GM21447 (cell line): ENCODE measurements around the gene CACNA1H.

ENCODE experiments used
- ATAC-seq: cut with Tn5 transposase; IDR thresholded peaks from one replicate; pipeline ENCODE4 v1.9.1; 2021; ENCODE audit not compliant: unreplicated experiment

Gene CACNA1H

DNA sequence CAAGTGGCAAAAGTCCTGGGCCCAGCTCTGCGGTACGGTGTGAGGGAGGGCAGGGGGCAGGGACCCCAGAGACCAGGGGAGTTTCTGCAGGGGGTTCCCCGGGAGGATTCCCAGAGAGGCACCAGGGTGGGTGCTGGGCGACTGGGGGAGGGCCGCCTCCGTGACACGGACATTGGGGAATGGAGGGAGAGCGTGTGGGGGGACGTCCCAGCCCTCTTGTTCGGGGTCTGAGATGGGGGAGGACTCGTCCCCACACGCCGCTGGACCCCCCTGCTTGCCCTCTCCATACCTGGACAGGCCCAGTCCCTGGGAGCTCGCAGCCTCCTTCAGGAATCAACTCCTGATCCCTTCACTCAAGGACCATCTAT, 30.5 kb upstream of the CACNA1H start:
- ATAC-seq: no peak

- ATAC-seq: no peak
Measured at GRCh38 chr16:1123525-1124230, 29.2 kb upstream of the CACNA1H start.

- ATAC-seq: no peak
Measured at GRCh38 chr16:1124291-1124690, 28.6 kb upstream of the CACNA1H start.

GRCh38 chr16:1124795-1125194, 28.1 kb upstream of the CACNA1H start:
- ATAC-seq: no peak

- ATAC-seq: no peak
Measured at GRCh38 chr16:1125471-1125870, 27.4 kb upstream of the CACNA1H start.

GRCh38 chr16:1126044-1126443, 26.9 kb upstream of the CACNA1H start:
- no peak for ATAC-seq

DNA sequence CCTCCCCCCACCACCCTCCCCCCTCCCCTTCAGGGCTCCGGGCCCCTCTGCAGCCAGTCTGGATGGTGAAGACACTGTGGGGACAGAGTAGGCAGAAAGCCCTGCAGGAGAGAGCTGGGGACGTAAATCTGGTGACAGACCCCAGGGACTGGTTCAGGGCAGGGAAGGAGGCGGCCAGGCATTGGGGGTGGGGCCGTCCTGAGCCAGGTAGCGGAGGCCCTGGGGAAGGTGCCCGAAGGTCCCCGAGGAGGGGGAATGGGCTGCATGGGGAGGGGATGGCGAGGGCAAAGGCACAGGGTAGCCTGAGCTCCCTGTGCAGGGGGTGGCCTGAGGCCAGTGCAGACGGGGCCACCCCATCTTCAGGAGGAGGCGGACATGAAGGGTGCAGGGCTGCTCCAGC, 26.3 kb upstream of the CACNA1H start:
- ATAC-seq: no peak

- ATAC-seq: no peak
Measured at GRCh38 chr16:1127101-1127500, 25.8 kb upstream of the CACNA1H start.

DNA sequence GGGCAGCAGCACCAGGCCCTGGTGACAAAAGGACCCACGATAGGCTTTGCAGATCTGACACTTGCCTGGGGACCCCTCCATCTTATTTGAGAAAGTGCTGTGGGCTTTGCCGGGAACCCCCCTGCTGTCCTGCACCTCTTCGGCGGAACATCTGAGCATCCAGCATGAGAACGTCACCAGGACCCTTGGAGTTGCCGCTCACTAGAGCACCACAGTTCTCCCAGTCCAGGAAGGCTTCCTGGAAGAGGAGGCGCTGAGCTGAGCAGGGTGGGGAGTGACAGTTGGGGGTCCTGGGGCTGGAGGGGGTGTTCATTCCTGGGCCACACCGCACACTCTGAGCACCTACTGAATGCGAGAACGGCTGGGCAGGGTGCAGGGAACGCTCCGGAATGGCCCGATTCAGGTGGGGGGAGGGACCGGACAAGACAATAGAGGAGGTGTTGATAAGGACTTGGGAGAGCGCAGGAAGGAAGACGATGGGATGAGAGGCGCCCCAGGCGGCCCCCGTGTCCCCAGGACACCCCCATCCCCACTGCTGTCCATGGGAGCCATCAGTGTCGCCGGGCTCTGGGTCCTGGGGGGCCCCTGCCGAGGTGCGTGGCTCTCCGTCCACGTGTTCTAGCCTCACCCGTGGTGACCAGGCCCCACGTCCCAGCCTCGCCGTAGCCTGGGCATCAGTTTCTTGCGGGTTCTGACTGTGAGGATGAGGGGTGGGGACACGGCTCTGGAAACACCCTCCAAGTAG, 24.8 kb upstream of the CACNA1H start:
- ATAC-seq: no peak

DNA sequence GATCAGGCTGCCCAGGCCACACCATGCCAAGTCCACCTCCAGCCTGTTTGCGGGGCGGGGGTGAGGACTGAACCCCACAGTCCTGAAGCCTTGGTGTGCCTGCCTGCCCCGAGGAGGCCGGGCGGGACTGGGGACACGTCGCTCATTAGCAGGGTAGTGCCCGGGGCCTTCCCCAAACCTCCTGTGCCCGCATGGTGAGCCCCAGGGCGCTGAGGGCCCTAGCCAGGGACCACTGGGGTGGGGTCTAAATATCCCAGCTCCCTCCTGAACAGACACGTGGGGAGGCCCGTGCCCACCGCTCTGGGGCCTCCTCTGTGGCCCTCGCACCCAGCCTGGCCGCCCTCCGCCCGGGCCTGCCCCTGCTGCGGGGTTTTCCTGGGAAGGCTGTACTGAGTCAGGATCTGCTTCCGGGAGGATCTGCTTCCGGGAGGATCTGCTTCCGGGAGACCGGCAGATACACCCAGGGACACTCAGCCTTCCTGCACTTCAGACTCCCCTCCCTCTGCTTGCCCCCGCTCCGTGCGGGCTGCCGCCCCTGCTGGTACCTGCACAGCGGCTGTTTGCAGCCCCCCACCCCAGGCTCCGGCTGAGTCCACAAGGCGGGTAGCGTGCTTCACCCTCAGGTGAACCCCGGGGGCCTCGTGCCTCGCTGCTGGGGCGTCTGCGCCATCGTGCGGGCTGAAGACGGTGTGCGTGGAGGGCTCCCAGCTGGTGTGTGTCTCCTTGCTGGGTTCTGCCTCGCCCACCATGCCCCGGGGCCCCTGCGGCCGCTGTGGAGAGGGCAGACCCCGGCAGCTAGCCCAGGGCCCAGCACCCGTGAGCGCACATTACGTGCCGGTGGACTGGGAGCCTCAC, 23.6 kb upstream of the CACNA1H start:
- no peak for ATAC-seq

DNA sequence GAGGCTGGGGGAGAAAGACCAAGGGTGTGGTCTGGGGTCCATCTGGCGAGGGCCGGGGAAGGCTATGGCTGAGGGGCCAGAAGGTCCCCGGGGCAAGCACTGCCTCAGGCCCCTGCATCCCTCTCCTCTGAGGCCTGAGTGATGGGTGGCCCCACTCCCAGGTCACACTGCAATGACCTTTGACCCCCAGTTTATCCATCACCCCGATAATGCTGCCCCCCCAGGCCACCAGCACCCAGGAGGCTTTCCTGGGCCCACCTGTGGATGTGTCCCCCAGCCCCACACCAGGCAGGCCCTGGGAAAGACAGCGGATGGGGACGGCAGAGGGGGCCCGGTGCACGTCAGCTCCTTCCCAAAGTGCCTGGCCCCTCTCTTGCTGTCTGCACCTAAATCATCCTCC, 22.5 kb upstream of the CACNA1H start:
- no peak for ATAC-seq

- ATAC-seq: no peak
Measured at GRCh38 chr16:1131378-1131994, 21.4 kb upstream of the CACNA1H start.

- ATAC-seq: no peak
Measured at GRCh38 chr16:1132431-1132830, 20.5 kb upstream of the CACNA1H start.

DNA sequence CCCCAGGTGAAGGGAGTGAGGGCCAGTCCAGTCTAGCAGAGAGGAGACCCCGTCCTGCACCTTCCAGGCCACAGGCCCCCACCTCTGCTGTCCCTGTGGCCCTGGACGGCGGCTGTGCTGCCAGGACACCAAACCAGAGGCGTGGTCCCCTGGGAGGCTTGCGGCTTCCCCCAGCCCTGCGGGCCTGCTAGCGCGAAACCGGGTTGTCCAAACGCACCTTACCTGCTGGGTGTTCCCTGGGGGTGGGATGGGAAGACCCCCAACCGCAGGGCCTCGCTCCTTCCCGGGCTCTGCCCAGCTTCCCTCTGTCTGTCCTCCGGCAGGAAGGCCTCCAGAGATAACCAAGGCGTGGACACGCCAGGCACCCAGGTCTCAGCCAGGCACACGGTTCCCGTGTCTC, 19.6 kb upstream of the CACNA1H start:
- no peak for ATAC-seq

DNA sequence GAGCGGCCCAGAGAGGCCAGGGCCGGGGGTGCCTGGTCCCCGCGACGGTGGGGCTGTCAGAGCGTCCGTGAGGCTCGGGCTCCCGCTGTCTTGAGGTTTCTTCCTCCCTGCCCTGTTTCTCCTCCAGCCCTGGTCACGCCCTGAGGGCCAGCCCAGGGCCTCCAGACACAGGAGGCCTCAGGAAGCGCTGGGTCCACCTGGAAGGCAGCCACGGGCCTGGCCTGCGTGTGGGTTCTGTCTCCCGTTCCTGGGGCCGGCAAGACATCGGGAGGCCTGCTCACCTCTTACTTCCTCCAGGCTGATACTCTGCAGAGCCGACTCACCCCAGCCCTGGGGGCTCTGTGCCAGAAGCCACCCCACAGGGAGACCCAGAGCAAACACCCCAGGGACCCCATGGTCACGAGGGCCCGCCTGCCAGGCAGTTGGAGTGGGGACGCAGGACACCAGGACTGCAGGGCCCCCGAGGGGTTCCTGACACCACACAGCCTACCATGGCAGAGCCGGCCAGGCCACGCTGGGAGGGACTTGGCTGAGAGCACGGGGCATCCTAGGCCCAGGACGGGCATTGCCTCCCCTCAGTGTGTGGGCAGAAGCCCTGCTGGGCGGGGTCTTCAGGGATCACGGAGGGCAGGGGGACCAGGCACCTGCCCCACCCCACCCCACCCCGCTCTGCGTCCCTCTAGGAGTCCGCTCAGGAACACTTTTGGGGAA, 18.9 kb upstream of the CACNA1H start:
- no peak for ATAC-seq

DNA sequence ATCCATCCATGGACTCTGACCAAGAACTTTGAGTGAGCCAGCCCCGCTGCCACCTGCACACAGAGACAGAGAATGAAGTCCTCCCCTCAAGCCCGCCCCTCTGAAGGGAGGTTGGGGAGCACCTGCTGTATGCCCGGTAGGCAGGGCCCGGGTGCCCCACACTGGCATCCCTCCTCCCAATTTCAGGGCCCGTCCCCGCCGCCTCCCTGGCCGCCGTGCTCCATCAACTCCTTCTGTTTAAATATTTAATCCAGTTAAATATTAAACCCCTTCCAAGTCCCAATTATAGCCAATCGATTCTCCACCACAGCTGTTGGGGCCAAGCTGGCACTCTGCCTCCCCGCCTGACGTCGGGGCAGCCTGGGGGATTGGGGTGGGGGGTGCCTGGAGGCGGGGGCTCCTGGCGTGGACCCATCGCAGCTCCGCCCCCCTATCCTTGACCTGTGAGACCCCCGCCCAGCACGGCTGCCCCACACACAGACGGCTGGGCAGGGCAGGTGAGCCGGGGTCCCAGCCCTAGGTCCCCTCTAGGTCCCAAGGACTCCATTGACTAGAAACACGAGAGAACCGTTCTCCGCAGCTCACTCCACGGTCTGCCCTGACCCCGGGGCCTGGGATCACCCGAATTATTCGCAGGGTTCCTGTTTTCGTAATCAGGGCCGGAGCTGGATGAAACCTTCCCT, 18.0 kb upstream of the CACNA1H start:
- ATAC-seq: no peak

DNA sequence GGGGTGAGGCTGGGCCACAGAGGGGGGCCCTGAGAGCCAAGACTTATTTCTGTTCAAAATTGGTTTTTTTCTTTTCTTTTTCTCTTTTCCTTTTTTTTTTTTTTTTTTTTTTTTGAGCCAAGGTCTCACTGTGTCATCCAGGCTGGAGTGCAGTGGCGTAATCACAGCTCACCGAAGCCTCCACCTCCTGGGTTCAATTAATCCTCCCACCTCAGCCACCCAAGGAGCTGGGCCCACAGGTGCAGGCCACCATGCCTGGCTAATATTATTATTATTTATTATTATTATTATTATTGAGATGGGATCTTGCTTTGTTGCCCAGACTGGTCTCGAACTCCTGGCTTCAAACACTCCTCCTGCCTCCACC, 17.5 kb upstream of the CACNA1H start:
- no peak for ATAC-seq

- ATAC-seq: no peak
Measured at GRCh38 chr16:1137604-1138003, 15.3 kb upstream of the CACNA1H start.

DNA sequence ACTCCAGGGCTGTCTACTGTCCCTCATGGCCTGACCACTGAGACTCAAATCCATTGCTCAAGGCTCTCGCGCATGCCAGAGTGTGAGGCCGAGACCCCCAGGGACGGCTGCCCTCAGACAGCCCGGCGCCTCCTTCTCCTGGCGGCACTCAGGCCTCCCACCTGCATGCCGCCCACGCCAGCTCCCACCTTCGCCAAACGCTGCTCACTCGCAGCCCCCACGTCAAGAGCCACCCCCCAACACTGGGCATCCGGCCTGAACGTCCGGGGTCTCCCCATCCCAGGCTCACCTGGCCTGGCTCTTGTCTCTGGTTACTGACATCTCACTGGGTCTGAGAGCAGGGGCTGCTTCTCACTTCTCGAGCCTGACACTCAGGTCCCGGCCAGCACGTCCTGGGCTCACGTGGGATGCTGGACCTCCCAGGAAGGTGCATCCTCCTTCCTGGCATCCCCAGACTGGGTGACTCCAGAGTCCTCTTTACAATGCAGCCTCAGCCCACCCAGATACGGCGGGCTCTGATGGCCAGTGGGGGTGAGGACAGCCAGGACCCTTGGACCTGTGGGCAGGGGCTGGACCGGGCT, 12.2 kb upstream of the CACNA1H start:
- no peak for ATAC-seq

GRCh38 chr16:1141191-1141590, 11.7 kb upstream of the CACNA1H start:
- ATAC-seq: no peak
